Fibroblast of skin of right biceps (primary cell): ENCODE results near the gene RASA3.
"Not testable (repeated sequence)": the region's sequence is repeated elsewhere in the genome, so short reads cannot be mapped to it uniquely, and the experiment has no call there.

ENCODE experiments used
- DNase-seq: peaks from one replicate; pipeline ENCODE4 v3.0.0-alpha.2; 2013

The RASA3 gene

GRCh38 chr13:114155926-114156883 lies 23.8 kb upstream of the RASA3 start:
- DNase-seq = no peak

- no peak for DNase-seq
Observed at GRCh38 chr13:114155320-114155719, 22.9 kb upstream of the RASA3 start.

- DNase-seq = no peak
Observed at GRCh38 chr13:114154476-114154875, 22.1 kb upstream of the RASA3 start.

- DNase-seq = no peak
Observed at GRCh38 chr13:114153485-114154080, 21.2 kb upstream of the RASA3 start.

- DNase-seq = peak; percentile 37
Observed at GRCh38 chr13:114152831-114153371, 20.5 kb upstream of the RASA3 start.

GRCh38 chr13:114152285-114152645 lies 19.8 kb upstream of the RASA3 start:
- DNase-seq = no peak

- DNase-seq = no peak
Observed at GRCh38 chr13:114151565-114152284, 19.3 kb upstream of the RASA3 start.

GRCh38 chr13:114151031-114151430 lies 18.6 kb upstream of the RASA3 start:
- no peak for DNase-seq

- no peak for DNase-seq
Observed at GRCh38 chr13:114149774-114150740, 17.6 kb upstream of the RASA3 start.

- not testable (repeated sequence) for DNase-seq
Observed at GRCh38 chr13:114148886-114149285, 16.5 kb upstream of the RASA3 start.

- no peak for DNase-seq
Observed at GRCh38 chr13:114148521-114148855, 16.1 kb upstream of the RASA3 start.

- no peak for DNase-seq
Observed at GRCh38 chr13:114147803-114148520, 15.5 kb upstream of the RASA3 start.

- DNase-seq = no peak
Observed at GRCh38 chr13:114146629-114147028, 14.2 kb upstream of the RASA3 start.

GRCh38 chr13:114146173-114146572 lies 13.8 kb upstream of the RASA3 start:
- no peak for DNase-seq

GRCh38 chr13:114145722-114146121 lies 13.3 kb upstream of the RASA3 start:
- no peak for DNase-seq

- no peak for DNase-seq
Observed at GRCh38 chr13:114145256-114145655, 12.8 kb upstream of the RASA3 start.

- no peak for DNase-seq
Observed at GRCh38 chr13:114144606-114145244, 12.3 kb upstream of the RASA3 start.

- no peak for DNase-seq
Observed at GRCh38 chr13:114143806-114144605, 11.6 kb upstream of the RASA3 start.

GRCh38 chr13:114142640-114143490 lies 10.4 kb upstream of the RASA3 start:
- no peak for DNase-seq
